Nucleus accumbens (tissue), 56 donors: Measurements from ENCODE around the gene ACTR1A.

ENCODE experiments used
- DNase-seq, 56 donors: peaks; one replicate each; lab custom pipeline; 2025; lab: John Stamatoyannopoulos, UW

The ACTR1A gene

GRCh38 chr10:102433619-102434046 lies 68.9 kb downstream of the ACTR1A start:
- no peak for DNase-seq

GRCh38 chr10:102432162-102432950 lies 70.2 kb downstream of the ACTR1A start, which contains the start of gene CUEDC2:
TSS of gene CUEDC2 (minus strand) at chr10:102432574. CDS start at chr10:102425188, 7,386 bp downstream.
- peak; percentile 64 to 97 (median 92) for DNase-seq

GRCh38 chr10:102431452-102432124 lies 70.9 kb downstream of the ACTR1A start:
- DNase-seq, result no peak

- no peak for DNase-seq
These were observed 73.0 kb downstream of the ACTR1A start for GRCh38 chr10:102429468-102429867.
